Right ventricle myocardium superior (tissue), 1 donor: ENCODE measurements around the gene VWA7. TPM values are rescaled to one million over a fixed set of nuclear protein-coding genes. Genes with fewer than 3 reads are reported as not detected.

Experiments used
- ATAC-seq: fragments of 200-7000 bp; cut with Tn5 transposase; one replicate; pipeline ENCODE4 v1.9.1; 2020; ENCODE audit warnings: mild to moderate bottlenecking; ENCODE audit not compliant: poor library complexity
- DNase-seq: peaks from one replicate; pipeline ENCODE4 v3.0.0-alpha.2; 2020
- intact Hi-C: fragments of 100-400 bp; cut with DNase I; formaldehyde crosslinking; loops from one replicate; pipeline ENCODE4 v1.11.2; 2022
- total RNA-seq: library from RNA; stranded (reverse); fragmentation: NEBNext Ultra II Directional; extraction: Animal tissue kit (Norgen Biotek cat#: 25700); gene quantifications from one replicate; pipeline ENCODE4 v1.2.1, GENCODE V29; 2021
- donor health status: DM: no; HTN: yes; CAD: no; lungs with severe emphysema.

The VWA7 gene
- total RNA-seq, 1 donor from 2014 or later, result 9.5 TPM

GRCh38 chr6:31765910-31766794, 11.0 kb downstream of the VWA7 start:
- ATAC-seq (peak; percentile 51), DNase-seq (no peak)
- intact Hi-C loops, result no loop called here

GRCh38 chr6:31765559-31765909, 11.6 kb downstream of the VWA7 start:
- no peak for DNase-seq
- intact Hi-C loops, result no loop called here

GRCh38 chr6:31764198-31764597, 12.9 kb downstream of the VWA7 start:
- no peak for ATAC-seq
- intact Hi-C loops, result no loop called here
- DNase-seq, result no peak

More at GRCh38 chr6:31765559-31765909, 11.6 kb downstream of the VWA7 start:
- no peak for ATAC-seq

- ATAC-seq, result no peak
- intact Hi-C loops, result no loop called here
- no peak for DNase-seq
Observed at GRCh38 chr6:31763619-31763940, 13.5 kb downstream of the VWA7 start.

- DNase-seq, result no peak
- intact Hi-C loops, result no loop called here
- no peak for ATAC-seq
Observed at GRCh38 chr6:31762878-31763618, 14.1 kb downstream of the VWA7 start.

GRCh38 chr6:31762356-31762755, 14.8 kb downstream of the VWA7 start, which contains the start of gene SAPCD1:
TSS of gene SAPCD1 (plus strand) at chr6:31762656. CDS start at chr6:31763055, 399 bp downstream.
- no peak for ATAC-seq
- intact Hi-C loops, result no loop called here
- no peak for DNase-seq

- intact Hi-C loops, result no loop called here
- no peak for DNase-seq
- ATAC-seq, result no peak
Observed at GRCh38 chr6:31761343-31761742, 15.8 kb downstream of the VWA7 start.

- DNase-seq (no peak), ATAC-seq (no peak)
- intact Hi-C loops, result no loop called here
Observed at GRCh38 chr6:31760790-31761189, 16.3 kb downstream of the VWA7 start.

- intact Hi-C loops, result no loop called here
- no peak for ATAC-seq
- no peak for DNase-seq
Observed at GRCh38 chr6:31758281-31758680, 18.8 kb downstream of the VWA7 start.

GRCh38 chr6:31752739-31753319, 24.3 kb downstream of the VWA7 start:
- no peak for ATAC-seq
- intact Hi-C loops, result no loop called here
- no peak for DNase-seq

- intact Hi-C loops, result no loop called here
- ATAC-seq (no peak), DNase-seq (no peak)
Observed at GRCh38 chr6:31750411-31751022, 26.6 kb downstream of the VWA7 start.

- ATAC-seq, result no peak
- intact Hi-C loops, result no loop called here
- no peak for DNase-seq
Observed at GRCh38 chr6:31749301-31750036, 27.7 kb downstream of the VWA7 start.

GRCh38 chr6:31744422-31744821, 32.7 kb downstream of the VWA7 start:
- ATAC-seq (no peak), DNase-seq (no peak)
- intact Hi-C loops, result no loop called here

GRCh38 chr6:31742894-31743293, 34.2 kb downstream of the VWA7 start:
- intact Hi-C loops, result no loop called here
- DNase-seq (no peak), ATAC-seq (no peak)

- DNase-seq (no peak), ATAC-seq (no peak)
- intact Hi-C loops, result no loop called here
Observed at GRCh38 chr6:31741815-31742214, 35.3 kb downstream of the VWA7 start.

- DNase-seq (peak; percentile 53), ATAC-seq (peak; percentile 1)
- intact Hi-C loops, result no loop called here
Observed at GRCh38 chr6:31740397-31741223, 36.5 kb downstream of the VWA7 start.

- peak; percentile 99 for DNase-seq
- intact Hi-C loops, result loop anchor here (5.0 to 10.0 kb wide), 2 partner anchors 38 to 95 kb away; partner anchors contain the start of gene ABHD16A
- peak; percentile 95 for ATAC-seq
Observed at GRCh38 chr6:31739639-31740396, 37.3 kb downstream of the VWA7 start, which contains the start of gene MSH5. TSS of gene MSH5 (plus strand) at chr6:31740005. CDS start at chr6:31740467, 462 bp downstream.
